Endothelial cell of umbilical vein (primary cell): ENCODE results near the gene APH1A. TPM values are rescaled to one million over a fixed set of nuclear protein-coding genes. Genes with fewer than 3 reads are reported as not detected.

ENCODE experiments used
- BruUV-seq: library from RNA; stranded (reverse); fragments of 400-500 nt; replicated peaks from 2 replicates; lab custom pipeline; 2021; lab: Mats Ljungman, UMichigan
- CTCF ChIA-PET: fragments of 300-600, 350-600 bp; sonication (Branson Sonifier 250); formaldehyde crosslinking; loops from one replicate; lab custom pipeline; 2021; ENCODE audit warnings: antibody characterized with exemption, inconsistent platforms; lab: Charles Lee
- POLR2A ChIA-PET: fragments of 300-600, 350-600 bp; sonication (Branson Sonifier 250); formaldehyde crosslinking; loops from one replicate; lab custom pipeline; 2021; ENCODE audit warnings: antibody characterized with exemption, inconsistent platforms; lab: Charles Lee
- DNase-seq: peaks from one replicate; pipeline ENCODE4 v3.0.0-alpha.2; 2011; ENCODE audit warnings: low read depth, low spot score
- FAIRE-seq: peaks from 2 replicates; lab custom pipeline; 2011; peaks lifted over from hg19 to GRCh38; lab: Jason Lieb, UNC
- H2AFZ ChIP-seq: 2 replicates; pipeline ENCODE4 v1.6.0; 2012; ENCODE audit warnings: low read depth, low read length, control low read depth, inconsistent platforms
- H3K27ac ChIP-seq: 2 replicates; pipeline ENCODE4 v1.5.1; 2011; ENCODE audit warnings: low read depth, mild to moderate bottlenecking, control low read depth, low read length, moderate library complexity; ENCODE audit not compliant: insufficient read depth
- H3K27me3 ChIP-seq, 2 experiments: 2 replicates each; pipeline versions ENCODE4 v1.6.0 to v1.6.1; 2011; ENCODE audit warnings: low read length in 2 of 2, mixed read lengths in 1 of 2; ENCODE audit not compliant: control insufficient read depth in 2 of 2, insufficient read depth in 2 of 2
- H3K36me3 ChIP-seq, 2 experiments: 2 replicates in 1 of 2; 3 replicates in 1 of 2; pipeline ENCODE4 v1.5.1; 2011; ENCODE audit warnings: low read length in 2 of 2, mild to moderate bottlenecking in 1 of 2, moderate library complexity in 1 of 2; ENCODE audit not compliant: control insufficient read depth in 2 of 2, insufficient read depth in 2 of 2; ENCODE audit errors: extremely low read depth in 1 of 2
- H3K4me1 ChIP-seq: 3 replicates; pipeline ENCODE4 v1.5.1; 2011; ENCODE audit warnings: mild to moderate bottlenecking, low read length; ENCODE audit not compliant: control insufficient read depth, insufficient read depth; ENCODE audit errors: extremely low read depth
- H3K4me2 ChIP-seq: 2 replicates; pipeline ENCODE4 v1.6.1; 2011; ENCODE audit warnings: low read length, control low read depth, mixed read lengths; ENCODE audit not compliant: insufficient read depth
- H3K4me3 ChIP-seq, 3 experiments: fragments of 200-600 bp in 1 of 3; sonication (generic), shearing (Covaris generic) in 1 of 3; replicated peaks in 1 of 3; 2 replicates each; pipeline ENCODE4 v1.5.1; 2011 to 2016; ENCODE audit warnings: control low read depth in 3 of 3, low read length in 3 of 3, mild to moderate bottlenecking in 2 of 3, inconsistent platforms in 1 of 3, low read depth in 1 of 3, moderate library complexity in 1 of 3; ENCODE audit not compliant: insufficient read depth in 1 of 3
- H3K79me2 ChIP-seq: 2 replicates; pipeline ENCODE4 v1.6.0; 2012; ENCODE audit warnings: low read length, inconsistent platforms; ENCODE audit not compliant: control insufficient read depth, insufficient read depth
- H3K9ac ChIP-seq: replicated peaks from 2 replicates; pipeline ENCODE3; 2011; ENCODE audit warnings: low read length, control low read depth; ENCODE audit not compliant: insufficient read depth; ENCODE audit errors: extremely low read depth
- H3K9me1 ChIP-seq: replicated peaks from 3 replicates; pipeline ENCODE4 v1.6.0; 2011; ENCODE audit warnings: mild to moderate bottlenecking, low read length; ENCODE audit not compliant: control insufficient read depth, insufficient read depth; ENCODE audit errors: extremely low read depth
- H3K9me3 ChIP-seq: replicated peaks from 2 replicates; pipeline ENCODE4 v1.5.1; 2012; ENCODE audit warnings: low read length, inconsistent platforms; ENCODE audit not compliant: control insufficient read depth, insufficient read depth
- H4K20me1 ChIP-seq: replicated peaks from 2 replicates; pipeline ENCODE3; 2011; ENCODE audit warnings: mild to moderate bottlenecking, low read length; ENCODE audit not compliant: control insufficient read depth, insufficient read depth; ENCODE audit errors: extremely low read depth
- EZH2 ChIP-seq: IDR thresholded peaks from 2 replicates; pipeline ENCODE4 v1.6.1; 2012; ENCODE audit warnings: borderline replicate concordance, low read depth, mild to moderate bottlenecking, moderate library complexity, low read length, inconsistent platforms; ENCODE audit not compliant: severe bottlenecking
- FOS ChIP-seq: IDR thresholded peaks from 2 replicates; pipeline ENCODE4 v1.6.1; 2011; ENCODE audit warnings: mild to moderate bottlenecking, low read length, moderate library complexity, borderline replicate concordance; ENCODE audit not compliant: insufficient read depth
- GATA2 ChIP-seq: IDR thresholded peaks from 2 replicates; pipeline ENCODE4 v1.7.0; 2011; ENCODE audit warnings: low read depth, mild to moderate bottlenecking, moderate library complexity, mixed read lengths, low read length; ENCODE audit not compliant: insufficient read length, insufficient read depth
- JUN ChIP-seq: IDR thresholded peaks from 2 replicates; pipeline ENCODE4 v1.6.1; 2011; ENCODE audit warnings: borderline replicate concordance, low read depth; ENCODE audit not compliant: insufficient read length, insufficient read depth
- MYC ChIP-seq: IDR thresholded peaks from one replicate; pipeline ENCODE4 v1.6.1; 2011; ENCODE audit warnings: mild to moderate bottlenecking, low read depth, low read length
- POLR2A ChIP-seq: IDR thresholded peaks from 2 replicates; pipeline ENCODE4 v1.6.1; 2012; ENCODE audit warnings: low read depth, mild to moderate bottlenecking, control low read depth, low read length
- POLR2AphosphoS5 ChIP-seq: IDR thresholded peaks from 2 replicates; pipeline ENCODE4 v1.6.1; 2012; ENCODE audit warnings: low read depth, mild to moderate bottlenecking, control low read depth, low read length, moderate library complexity; ENCODE audit not compliant: insufficient read depth
- dilution Hi-C: fragments of 300-500 bp; cut with MboI; formaldehyde crosslinking; loops from one replicate; pipeline ENCODE4 v1.15.0; 2019; ENCODE audit warnings: low sequenced_read_pairs; ENCODE audit not compliant: extremely low pct_ligation_motif_present
- intact Hi-C: fragments of 100-400 bp; cut with micrococcal nuclease; formaldehyde crosslinking; loops from one replicate; pipeline ENCODE4 v1.10.0; 2022
- polyA plus RNA-seq, 4 experiments: library from polyadenylated mRNA; depleted of rRNA in 3 of 4; stranded (reverse) in 3 of 4; unstranded in 1 of 4; fragments of >200 nt; gene quantifications; 2 replicates each; pipeline versions ENCODE4 v1.2.1 to v1.2.3, GENCODE V29; 2011 to 2012; ENCODE audit warnings: missing spikeins in 1 of 4
- total RNA-seq: library from RNA; stranded (reverse); gene quantifications from 2 replicates; pipeline ENCODE4 v1.2.3, GENCODE V29; 2021
- TF ChIP-seq, protein P1 (sequence below): IDR thresholded peaks from 2 replicates; pipeline ENCODE4 v1.6.1; 2011; ENCODE audit not compliant: insufficient read depth, insufficient read length
- TF ChIP-seq, protein P2 (sequence below), 2 donors: IDR thresholded peaks; 1 replicate in 1 of 2; 2 replicates in 1 of 2; pipeline ENCODE4 v1.5.1; 2011; ENCODE audit warnings: low read length in 2 of 2, mild to moderate bottlenecking in 2 of 2, moderate library complexity in 2 of 2, control low read depth in 1 of 2, inconsistent platforms in 1 of 2, low read depth in 1 of 2; ENCODE audit not compliant: insufficient read depth in 1 of 2; ENCODE audit errors: extremely low read depth in 1 of 2

APH1A gene
- total and polyA plus RNA-seq, 2 donors (not counting 3 experiments of a cell fraction or from before 2014, with no cell fraction given), result 165 to 325 TPM

DNA sequence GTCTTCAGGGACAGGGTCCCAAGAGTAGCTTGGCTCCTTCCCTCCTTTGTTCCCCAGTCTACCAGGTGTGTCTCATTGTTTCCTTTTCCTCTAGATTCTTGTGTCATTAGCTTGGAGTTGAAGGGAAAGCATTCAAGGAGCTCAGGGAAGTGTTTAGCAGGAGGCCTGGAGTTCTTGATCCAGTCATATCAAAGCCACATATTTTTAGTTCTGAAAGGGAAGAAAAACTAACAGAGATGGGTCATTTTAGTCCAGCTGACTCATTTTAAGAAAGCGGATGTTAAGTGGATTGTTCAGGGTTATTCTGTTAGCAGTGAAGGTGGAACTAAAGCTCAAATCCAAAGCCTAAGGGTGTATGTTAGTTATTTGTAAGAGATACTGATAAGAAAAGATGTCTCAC, 4.5 kb upstream of the APH1A start:
- Histone ChIP-seq H3K27me3 (no peaks in the 10 kb centered on the region), H2AFZ (peak overlapping the region; percentile 73), H3K9ac (no peak overlapping the region), H4K20me1 (no peaks in the 10 kb centered on the region), H3K36me3 (peaks cover 0 to 1% of the 10 kb centered on the region in 2 experiments), H3K79me2 (peaks cover 3% of the 10 kb centered on the region), H3K9me1 (no peaks in the 10 kb centered on the region), H3K9me3 (no peaks in the 10 kb centered on the region), H3K4me3 (peak overlapping the region in 2 of 3 experiments; percentile 41 to 60), H3K27ac (peak overlapping the region; percentile 40), H3K4me1 (peaks cover 29% of the 10 kb centered on the region), H3K4me2 (peak overlapping the region; percentile 75)
- BruUV-seq, result no TSS peak
- CTCF ChIA-PET, result interaction anchor here (2.3 to 16.3 kb wide), 2 partner anchors 9 to 16 kb away, joined by 26 to 466 read pairs; partner anchors contain the start of genes CA14 and CIART
- DNase-seq, result peak; percentile 31
- dilution Hi-C loops (no loop called here), intact Hi-C loops (no loop called here)
- POLR2A ChIA-PET, result interaction anchor here (0.5 to 1.1 kb wide), 2 partner anchors 11 to 76 kb away, joined by 3 to 5 read pairs; no protein-coding TSS in a partner anchor
- TF ChIP-seq FOS, result peak; percentile 21
- no peak for TF ChIP-seq POLR2A
- no peak for FAIRE-seq

DNA sequence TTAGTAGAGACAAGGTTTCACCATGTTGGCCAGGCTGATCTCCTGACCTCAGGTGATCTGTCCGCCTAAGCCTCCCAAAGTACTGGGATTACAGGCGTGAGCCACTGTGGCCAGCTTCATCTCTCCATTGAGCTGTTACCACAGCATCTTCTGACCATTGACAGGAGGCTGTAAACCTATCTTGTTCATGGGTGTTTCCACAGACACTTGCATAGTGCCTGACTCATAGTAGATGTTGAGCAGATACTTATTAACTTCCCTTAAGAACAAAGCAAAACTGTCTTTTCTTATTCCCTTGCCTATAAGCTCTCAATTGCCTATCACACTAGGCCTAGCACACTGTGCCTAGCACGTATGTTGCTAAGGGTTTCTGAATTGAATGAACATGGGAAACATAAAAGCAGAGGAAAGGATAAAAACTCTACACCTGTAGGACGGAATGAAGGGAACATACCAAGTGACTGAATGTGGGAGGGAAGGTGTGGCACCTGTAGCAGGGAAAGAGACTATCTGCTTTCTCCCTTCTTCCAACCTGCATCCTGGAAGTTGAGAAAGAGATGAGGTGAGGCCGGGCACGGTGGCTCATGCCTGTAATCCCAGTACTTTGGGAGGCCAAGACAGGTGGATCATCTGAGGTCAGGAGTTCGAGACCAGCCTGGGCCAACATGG, 2.6 kb upstream of the APH1A start:
- BruUV-seq, result no TSS peak

More for the DNA sequence above, 2.6 kb upstream of the APH1A start:
- Histone ChIP-seq H3K9me1 (no peaks in the 10 kb centered on the region), H3K4me3 (no peak overlapping the region), H3K27ac (no peak overlapping the region), H3K4me1 (peaks cover 41% of the 10 kb centered on the region), H3K36me3 (peaks cover 0 to 2% of the 10 kb centered on the region in 2 experiments), H4K20me1 (no peaks in the 10 kb centered on the region), H3K4me2 (no peak overlapping the region), H3K79me2 (peaks cover 19% of the 10 kb centered on the region), H2AFZ (no peak overlapping the region), H3K9ac (no peak overlapping the region), H3K27me3 (no peaks in the 10 kb centered on the region), H3K9me3 (no peaks in the 10 kb centered on the region)
- intact Hi-C loops, result no loop called here
- POLR2A ChIA-PET, result no interaction called here
- CTCF ChIA-PET, result interaction anchor here (0.9 to 16.3 kb wide), 4 partner anchors 10 to 24 kb away, joined by 3 to 466 read pairs (median 24); partner anchors contain the start of genes CA14 and CIART
- TF ChIP-seq, protein P1, sequence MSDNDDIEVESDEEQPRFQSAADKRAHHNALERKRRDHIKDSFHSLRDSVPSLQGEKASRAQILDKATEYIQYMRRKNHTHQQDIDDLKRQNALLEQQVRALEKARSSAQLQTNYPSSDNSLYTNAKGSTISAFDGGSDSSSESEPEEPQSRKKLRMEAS, result no peak
- TF ChIP-seq GATA2 (no peak), JUN (no peak), MYC (no peak), POLR2A (no peak), POLR2AphosphoS5 (no peak), FOS (no peak), EZH2 (no peak)
- TF ChIP-seq, protein P2, sequence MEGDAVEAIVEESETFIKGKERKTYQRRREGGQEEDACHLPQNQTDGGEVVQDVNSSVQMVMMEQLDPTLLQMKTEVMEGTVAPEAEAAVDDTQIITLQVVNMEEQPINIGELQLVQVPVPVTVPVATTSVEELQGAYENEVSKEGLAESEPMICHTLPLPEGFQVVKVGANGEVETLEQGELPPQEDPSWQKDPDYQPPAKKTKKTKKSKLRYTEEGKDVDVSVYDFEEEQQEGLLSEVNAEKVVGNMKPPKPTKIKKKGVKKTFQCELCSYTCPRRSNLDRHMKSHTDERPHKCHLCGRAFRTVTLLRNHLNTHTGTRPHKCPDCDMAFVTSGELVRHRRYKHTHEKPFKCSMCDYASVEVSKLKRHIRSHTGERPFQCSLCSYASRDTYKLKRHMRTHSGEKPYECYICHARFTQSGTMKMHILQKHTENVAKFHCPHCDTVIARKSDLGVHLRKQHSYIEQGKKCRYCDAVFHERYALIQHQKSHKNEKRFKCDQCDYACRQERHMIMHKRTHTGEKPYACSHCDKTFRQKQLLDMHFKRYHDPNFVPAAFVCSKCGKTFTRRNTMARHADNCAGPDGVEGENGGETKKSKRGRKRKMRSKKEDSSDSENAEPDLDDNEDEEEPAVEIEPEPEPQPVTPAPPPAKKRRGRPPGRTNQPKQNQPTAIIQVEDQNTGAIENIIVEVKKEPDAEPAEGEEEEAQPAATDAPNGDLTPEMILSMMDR (IDR thresholded peaks at IDR 0.05; ENCODE audit: extremely low read depth in 1 of 2, insufficient read depth in 1 of 2, low read depth in 1 of 2, low read length in 2 of 2), result no peak
- dilution Hi-C loops, result no loop called here
- DNase-seq (no peak), FAIRE-seq (no peak)
